Dedifferentiated amniotic fluid mesenchymal stem cell (primary cell): ENCODE results near the gene TBC1D9.

Experiments used
- DNase-seq: peaks from one replicate; pipeline ENCODE4 v3.0.0-alpha.2; 2016; ENCODE audit errors: extremely low spot score

The TBC1D9 gene

DNA sequence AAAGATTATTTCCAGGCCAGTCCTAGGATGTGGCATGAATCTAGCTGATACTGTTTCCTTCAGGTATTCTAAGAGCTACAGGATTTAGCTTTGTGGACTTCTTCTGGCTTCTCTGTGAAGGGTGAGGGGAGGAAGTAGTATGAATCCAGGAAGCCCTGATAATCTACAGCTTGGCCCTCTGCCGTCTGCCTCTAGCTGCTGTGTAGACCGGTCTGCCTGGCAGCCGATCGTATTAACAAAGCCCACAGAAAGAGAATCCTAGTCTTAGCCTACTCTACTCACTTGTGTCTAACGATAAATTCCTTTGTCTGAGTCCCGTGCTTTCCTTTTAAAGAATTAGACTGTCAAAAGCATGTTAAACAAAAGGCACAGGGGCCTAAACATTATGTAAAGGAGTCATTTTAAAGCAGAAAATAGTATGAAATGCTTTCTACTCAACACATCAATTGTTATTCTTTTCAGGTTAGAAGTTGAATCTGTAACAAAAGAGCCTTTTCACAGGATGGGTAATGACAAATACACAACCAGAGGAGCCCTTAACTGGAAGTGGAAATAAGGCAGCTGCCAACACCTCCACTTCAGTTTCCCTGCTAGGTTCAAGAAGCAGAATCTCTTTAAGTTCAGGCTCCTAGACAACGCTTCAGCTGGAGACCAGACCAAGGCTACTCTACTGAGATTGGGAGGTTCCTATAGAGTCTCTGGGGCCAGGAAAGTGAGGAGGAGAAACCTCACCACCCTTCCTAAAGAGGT lies 138.5 kb downstream of the TBC1D9 start:
- no peak for DNase-seq

DNA sequence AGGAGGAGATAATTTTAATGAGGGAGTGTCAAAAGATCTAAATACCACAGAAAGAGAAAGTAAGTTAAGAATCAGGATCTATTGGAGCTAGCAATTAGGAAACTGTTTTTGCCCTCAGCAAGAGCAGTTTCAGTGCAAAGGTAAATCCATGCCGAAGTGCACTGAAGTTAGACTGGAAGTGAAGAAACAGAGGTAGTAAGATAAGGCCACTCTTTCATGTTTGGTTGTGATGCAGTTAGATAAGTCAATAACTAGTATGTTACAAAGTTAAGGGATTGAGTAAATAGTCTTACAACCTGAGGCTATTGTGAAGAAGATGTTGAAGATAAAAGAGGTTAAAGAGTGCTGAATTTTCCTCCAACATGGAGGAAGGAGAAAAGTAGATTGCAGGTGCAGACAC lies 140.7 kb downstream of the TBC1D9 start:
- no peak for DNase-seq

DNA sequence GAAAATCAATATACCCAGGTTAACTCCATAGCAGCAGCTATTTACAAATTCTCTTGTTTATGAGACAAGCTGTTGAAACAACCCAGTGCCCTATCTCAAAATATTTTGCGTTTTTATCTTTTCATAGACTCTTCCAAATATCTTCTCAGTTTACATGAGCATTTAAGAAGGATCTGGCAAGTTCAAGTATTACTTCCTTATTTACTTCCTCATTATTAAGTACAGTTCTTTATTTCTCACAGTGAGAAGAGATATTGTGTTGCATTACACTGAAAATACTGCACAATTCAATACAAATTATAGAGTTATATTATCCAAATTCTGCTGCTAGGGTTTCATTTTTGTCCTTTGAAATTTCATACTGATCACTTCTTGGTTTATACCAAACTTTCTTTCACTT lies 143.8 kb downstream of the TBC1D9 start:
- DNase-seq, result no peak

DNA sequence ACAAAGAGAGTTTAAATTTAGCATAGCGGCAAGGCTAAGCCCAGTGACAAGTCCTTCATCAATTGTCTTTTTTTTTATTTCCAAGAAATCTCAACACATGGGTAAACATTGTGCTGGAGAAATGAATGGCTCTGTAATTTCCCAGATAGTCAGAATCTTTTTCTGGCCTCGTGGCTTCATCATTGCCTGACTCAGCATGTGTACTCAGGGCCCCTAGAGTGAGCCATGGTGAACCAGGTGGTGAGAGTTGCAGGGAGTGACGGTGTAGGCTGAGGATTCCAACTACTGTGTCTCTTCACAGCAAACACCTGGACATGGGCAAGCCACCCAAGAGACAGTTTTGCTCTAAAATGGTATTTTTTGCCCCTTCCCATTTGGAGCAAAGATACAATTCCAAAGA lies 144.3 kb downstream of the TBC1D9 start:
- no peak for DNase-seq

DNA sequence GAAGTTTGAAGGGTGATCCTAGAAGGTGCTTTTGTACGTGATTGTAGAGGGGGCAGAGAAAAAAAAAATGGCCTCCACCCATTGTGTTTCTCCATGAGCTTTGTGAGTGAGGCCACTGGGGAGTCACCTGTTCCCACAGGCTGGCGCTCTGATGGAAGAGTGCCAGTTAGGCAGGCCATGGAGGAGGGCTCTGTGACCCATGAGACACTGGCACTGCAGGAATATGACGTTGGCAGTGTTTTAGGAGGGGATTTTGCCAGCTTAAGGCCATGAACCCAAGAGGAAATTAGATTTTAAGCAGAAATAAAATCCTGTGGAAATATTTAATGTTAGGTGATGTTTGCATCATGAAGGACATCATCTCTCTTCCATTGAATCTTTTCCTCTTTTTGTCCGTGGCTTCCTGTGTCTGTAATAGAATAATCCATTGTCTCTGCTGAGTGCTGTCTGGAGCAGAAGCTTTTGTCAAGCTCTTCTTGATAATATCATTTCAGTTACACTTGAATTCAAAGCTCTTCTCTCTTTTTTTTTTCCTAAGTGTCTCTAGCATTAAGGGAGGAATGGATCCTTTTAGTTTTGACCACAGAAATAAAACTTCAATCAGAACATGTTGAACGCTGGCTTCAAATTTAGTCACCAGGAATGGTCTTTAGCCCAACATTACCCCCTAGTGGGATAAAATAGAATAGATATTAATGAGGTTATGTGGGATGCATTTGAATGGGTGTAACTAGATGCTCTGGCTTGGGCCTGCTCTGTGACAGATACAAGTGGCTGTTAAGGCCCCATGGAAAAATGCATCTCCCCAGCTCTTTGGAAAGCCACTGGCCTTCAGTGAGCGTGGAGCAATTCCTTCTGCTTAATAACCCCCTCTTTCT lies 146.4 kb downstream of the TBC1D9 start:
- DNase-seq, result peak; percentile 69

DNA sequence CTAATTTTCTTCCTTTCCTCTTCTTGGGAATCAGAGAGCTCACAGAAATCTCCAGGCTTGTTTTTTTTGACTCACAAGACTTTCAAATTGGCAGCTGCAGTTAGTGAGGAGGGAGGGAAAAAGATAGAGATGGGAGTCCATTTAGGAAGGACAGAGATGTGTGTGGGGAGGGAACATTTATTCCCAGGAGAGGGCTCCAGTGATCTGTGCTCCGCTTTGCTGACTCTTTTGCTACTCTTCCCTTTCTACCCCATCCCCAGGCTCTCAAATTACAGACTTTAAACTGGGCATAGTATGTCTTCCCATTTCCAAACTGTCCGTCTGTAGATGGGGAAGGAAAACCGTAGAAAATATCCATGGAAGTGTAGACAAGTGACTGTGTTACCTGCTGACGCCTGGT lies 148.3 kb downstream of the TBC1D9 start:
- no peak for DNase-seq

DNA sequence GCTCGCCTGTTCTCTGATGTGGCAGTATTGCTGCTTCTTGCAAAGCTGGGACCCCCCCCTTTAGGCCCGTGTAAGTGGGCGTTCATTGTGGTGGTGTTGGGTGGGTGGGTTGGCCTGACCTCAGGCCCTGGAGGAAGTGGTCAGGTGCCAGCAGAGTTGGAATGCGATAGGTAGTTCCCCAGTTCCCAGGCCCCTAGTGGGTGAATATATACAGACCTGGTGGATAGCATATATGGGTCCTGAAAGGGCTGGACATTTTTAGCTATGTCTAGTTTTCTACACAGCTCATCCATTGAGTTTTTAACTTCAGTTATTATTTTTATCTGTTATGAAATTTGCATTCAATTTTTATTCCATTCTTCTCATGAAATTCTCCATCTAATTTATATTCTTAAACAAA lies 151.6 kb downstream of the TBC1D9 start:
- no peak for DNase-seq

DNA sequence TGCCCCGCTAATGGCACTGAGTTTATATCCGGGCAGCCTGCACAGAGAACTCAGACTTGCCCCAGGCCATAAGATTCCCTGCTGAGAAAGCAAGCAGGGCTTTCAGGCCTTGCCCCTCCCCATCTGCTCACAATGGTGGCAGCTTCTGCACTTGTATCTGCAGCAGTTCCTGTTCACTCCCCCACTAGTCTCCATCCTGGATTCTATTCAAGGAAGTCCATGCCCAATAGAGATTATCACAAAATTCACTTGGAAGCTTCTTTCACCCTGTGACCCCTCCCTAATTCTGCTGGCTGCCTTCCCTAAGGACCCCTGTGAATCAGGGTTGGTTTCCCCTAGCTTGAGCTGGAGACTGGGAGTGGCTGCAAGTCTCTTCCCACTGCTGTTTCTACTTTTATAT lies 152.9 kb downstream of the TBC1D9 start:
- DNase-seq, result no peak

DNA sequence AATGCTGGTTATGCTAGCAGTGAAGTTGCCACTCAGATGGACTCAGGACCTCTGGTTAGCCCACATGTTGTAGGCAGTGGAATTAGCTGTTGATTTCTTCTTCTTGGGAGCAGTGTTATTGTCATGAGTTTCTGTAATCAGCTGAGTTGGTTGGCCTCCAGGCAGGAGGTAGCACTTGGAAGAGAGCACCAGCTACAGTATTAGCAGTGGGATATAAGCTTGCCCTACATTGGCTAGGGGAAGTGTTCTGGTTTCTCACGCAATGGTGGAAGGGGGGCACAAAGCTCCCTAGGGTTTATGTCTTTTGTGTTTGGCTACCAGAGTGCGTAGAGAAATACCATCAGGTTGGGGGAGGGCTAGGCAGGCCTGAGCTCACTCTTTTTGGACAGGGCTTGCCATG lies 153.5 kb downstream of the TBC1D9 start:
- no peak for DNase-seq

DNA sequence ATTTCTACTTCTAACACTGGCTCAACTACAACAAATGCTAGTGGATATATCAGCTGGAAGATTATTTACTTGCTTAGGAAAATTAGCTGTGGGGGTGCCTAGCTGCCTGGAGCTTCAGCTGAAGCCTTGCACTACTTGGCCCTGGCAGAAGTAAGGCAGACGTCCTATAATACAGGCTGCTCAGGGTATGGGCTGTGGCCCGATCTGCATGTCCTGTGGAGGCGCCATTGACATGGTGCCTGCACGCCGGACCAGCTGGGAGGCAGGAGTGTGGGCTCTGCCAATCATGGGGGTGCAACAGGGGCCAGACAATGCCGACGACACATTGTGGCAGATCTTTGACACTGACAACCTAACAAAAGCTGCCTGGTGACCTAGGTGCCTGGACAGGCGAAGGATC lies 155.8 kb downstream of the TBC1D9 start:
- DNase-seq, result no peak

DNA sequence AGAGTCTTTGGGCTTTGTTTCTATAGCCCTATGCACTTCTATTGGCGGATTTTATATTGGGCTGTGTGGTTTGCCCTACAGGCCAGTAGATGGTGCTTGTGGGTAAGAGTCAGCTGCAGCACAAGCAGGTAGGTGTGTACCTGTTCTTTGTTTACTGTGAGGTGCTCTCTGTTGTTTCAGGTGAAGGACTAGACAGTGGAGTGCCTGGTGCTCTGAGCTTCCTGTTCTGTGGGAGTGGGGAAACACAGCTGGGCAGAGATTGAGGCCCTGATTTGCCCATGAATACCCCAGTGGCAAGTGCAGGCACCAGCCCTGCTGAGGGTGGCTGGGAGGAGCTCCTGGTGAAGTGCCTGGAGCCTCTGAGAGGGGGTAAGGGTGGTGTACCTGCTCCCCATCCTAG lies 161.1 kb downstream of the TBC1D9 start:
- DNase-seq, result no peak

DNA sequence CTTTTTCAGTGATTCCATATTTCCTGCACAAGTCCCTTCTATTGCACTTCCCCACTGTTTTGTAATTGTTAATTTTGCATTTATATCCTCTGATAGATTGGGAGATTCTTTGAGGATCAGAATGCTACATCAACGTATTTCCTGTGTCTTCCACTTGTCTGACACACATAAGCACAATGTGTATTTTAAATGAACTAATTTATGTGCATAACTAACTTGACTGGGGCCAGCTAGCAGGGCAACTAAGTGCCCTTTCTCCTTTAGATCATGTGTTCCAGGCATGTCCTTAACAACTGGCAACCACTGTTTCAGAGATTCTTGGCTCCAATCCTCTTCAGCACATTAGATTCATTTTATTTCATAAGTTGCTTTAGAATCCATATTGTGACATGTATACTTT lies 171.7 kb downstream of the TBC1D9 start:
- no peak for DNase-seq

DNA sequence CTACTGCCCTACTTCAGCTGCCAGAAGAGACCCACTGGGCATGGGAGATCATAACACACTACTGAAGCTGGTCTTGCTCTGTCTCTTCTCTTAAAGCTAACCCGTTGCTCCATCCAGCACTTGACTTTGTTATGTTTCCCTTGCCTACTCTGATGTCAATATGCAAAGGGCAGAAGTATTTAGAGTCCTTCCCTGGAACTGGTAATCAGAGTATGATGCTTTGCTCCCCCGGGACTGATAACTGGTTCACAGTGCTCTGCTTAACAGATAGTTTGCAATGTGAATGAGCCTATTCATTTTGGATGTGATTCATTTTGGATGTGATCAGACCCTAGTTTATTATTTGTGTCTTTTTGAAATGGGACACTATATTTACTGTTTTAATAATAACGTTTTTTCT lies 175.1 kb downstream of the TBC1D9 start:
- no peak for DNase-seq

DNA sequence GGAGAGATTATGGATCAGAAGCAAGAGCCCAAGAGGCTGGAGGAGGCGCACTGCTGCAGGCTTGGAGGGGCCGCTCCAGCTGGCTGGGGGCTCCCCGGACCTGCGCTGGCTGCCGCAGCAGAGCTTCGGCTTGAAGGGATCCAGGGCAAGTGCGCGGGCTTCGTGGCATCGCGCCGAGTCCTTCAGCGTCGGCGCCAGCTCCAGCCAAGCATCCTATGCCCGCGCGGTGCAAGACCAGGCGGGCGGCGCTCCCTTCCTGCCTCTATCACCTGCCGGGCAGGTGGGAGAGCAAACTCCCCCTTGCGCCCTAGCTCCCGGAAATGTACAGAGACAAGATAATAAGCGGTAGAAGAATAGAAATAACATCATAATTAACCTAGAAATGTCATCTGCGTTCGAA lies 176.9 kb downstream of the TBC1D9 start:
- DNase-seq, result no peak

DNA sequence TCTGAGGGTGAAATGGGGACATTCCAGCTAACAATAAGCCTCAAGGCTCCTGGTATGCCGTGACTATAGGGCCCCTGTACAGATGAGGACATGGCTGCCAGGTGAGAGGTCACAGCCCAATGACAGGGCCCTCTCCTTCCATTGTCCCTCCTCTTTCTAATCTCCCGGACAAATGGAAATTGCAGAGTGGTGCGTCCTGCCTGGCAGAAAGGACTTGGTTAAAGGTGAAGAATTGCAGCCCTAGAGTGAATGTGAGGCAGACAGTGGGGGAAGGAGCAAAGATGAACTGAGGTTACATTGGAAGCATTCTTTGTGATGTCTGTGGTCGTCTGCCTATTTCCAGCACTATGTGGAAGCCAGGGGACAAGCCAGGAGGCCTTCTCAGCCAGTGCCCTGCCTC lies 180.7 kb downstream of the TBC1D9 start:
- DNase-seq, result no peak

DNA sequence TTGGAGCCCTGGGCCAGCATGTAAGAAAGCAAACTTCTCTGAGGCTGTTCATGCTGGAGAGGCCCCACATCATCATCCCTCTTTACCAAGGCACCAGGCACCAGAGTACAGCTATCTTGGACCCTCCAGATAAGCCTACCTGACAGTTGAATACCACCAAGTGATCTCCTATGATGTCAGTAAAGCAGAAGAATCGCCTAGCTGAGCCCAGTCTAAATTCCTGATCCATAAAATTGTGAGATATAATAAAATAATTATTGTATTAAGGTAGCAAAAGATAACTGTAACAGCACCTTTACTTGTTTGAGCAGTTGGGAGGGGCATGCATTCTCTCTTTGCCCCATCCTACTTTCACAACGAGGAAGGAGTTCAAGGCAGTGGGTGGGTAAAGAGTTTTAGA lies 184.6 kb downstream of the TBC1D9 start:
- no peak for DNase-seq
